ENCODE results near the gene ACYP1.

Gene ACYP1

GRCh38 chr14:75040959-75041358 lies 22.9 kb downstream of the ACYP1 start:
- Histone ChIP-seq H3K79me1 (ENCODE audit: low read length) (no peaks in the 10 kb centered on the region), H2BK5ac (ENCODE audit: low read length) (no peak overlapping the region), H4K8ac (ENCODE audit: low read depth, low read length) (no peak overlapping the region), H3K4me1 (ENCODE audit: control insufficient read depth, low read depth, low read length) (no peaks in the 10 kb centered on the region), H3K27ac (ENCODE audit: low read depth, low read length) (no peak overlapping the region), H3K23ac (ENCODE audit: low read length) (no peak overlapping the region), H3K9ac (ENCODE audit: low read length) (no peak overlapping the region), H3K4me2 (ENCODE audit: low read length) (no peak overlapping the region), H3K4ac (ENCODE audit: low read depth, low read length) (no peak overlapping the region), H3K79me2 (ENCODE audit: control insufficient read depth, insufficient read depth, low read length) (no peaks in the 10 kb centered on the region), H2BK15ac (replicated peaks; ENCODE audit: low read depth) (no peak overlapping the region), H2AK5ac (ENCODE audit: low read length) (no peak overlapping the region), H3K36me3 (ENCODE audit: control insufficient read depth, insufficient read depth, low read length) (no peaks in the 10 kb centered on the region), H3K27me3 (ENCODE audit: insufficient read depth, low read length, poor library complexity) (no peaks in the 10 kb centered on the region), H2BK120ac (ENCODE audit: low read depth, low read length) (no peak overlapping the region), H3K56ac (ENCODE audit: low read length) (no peak overlapping the region), H3K18ac (ENCODE audit: low read length) (no peak overlapping the region), H3K4me3 (ENCODE audit: low read length) (no peak overlapping the region), H4K5ac (ENCODE audit: low read length) (no peak overlapping the region)
- WGBS (ENCODE audit: extremely low coverage, insufficient coverage, low lambda C conversion rate) = no CpG with 5 or more reads among the region's 2 CpGs
- no peak for DNase-seq

- WGBS (ENCODE audit: extremely low coverage, insufficient coverage, low lambda C conversion rate) = no CpG with 5 or more reads among the region's 1 CpG
- Histone ChIP-seq H3K27ac (ENCODE audit: low read depth, low read length) (no peak overlapping the region), H2BK120ac (ENCODE audit: low read depth, low read length) (no peak overlapping the region), H3K36me3 (ENCODE audit: control insufficient read depth, insufficient read depth, low read length) (no peaks in the 10 kb centered on the region), H3K4me2 (ENCODE audit: low read length) (no peak overlapping the region), H3K79me1 (ENCODE audit: low read length) (no peaks in the 10 kb centered on the region), H2AK5ac (ENCODE audit: low read length) (no peak overlapping the region), H3K27me3 (ENCODE audit: insufficient read depth, low read length, poor library complexity) (no peaks in the 10 kb centered on the region), H3K4ac (ENCODE audit: low read depth, low read length) (no peak overlapping the region), H3K79me2 (ENCODE audit: control insufficient read depth, insufficient read depth, low read length) (no peaks in the 10 kb centered on the region), H3K9ac (ENCODE audit: low read length) (no peak overlapping the region), H2BK5ac (ENCODE audit: low read length) (no peak overlapping the region), H3K4me3 (ENCODE audit: low read length) (no peak overlapping the region), H3K23ac (ENCODE audit: low read length) (no peak overlapping the region), H4K5ac (ENCODE audit: low read length) (no peak overlapping the region), H2BK15ac (replicated peaks; ENCODE audit: low read depth) (no peak overlapping the region), H4K8ac (ENCODE audit: low read depth, low read length) (no peak overlapping the region), H3K56ac (ENCODE audit: low read length) (no peak overlapping the region), H3K18ac (ENCODE audit: low read length) (no peak overlapping the region), H3K4me1 (ENCODE audit: control insufficient read depth, low read depth, low read length) (no peaks in the 10 kb centered on the region)
- DNase-seq = no peak
Measured at GRCh38 chr14:75040507-75040906, 23.3 kb downstream of the ACYP1 start.

- DNase-seq = no peak
- no peaks in the 10 kb centered on the region for H3K79me1 ChIP-seq (ENCODE audit: low read length)
- H3K4ac ChIP-seq (ENCODE audit: low read depth, low read length) = no peak overlapping the region
- no peak overlapping the region for H2BK15ac ChIP-seq (replicated peaks; ENCODE audit: low read depth)
- no peak overlapping the region for H2BK5ac ChIP-seq (ENCODE audit: low read length)
- no peak overlapping the region for H2AK5ac ChIP-seq (ENCODE audit: low read length)
- H3K27me3 ChIP-seq (ENCODE audit: insufficient read depth, low read length, poor library complexity) = no peaks in the 10 kb centered on the region
- no peak overlapping the region for H3K9ac ChIP-seq (ENCODE audit: low read length)
- no peak overlapping the region for H3K23ac ChIP-seq (ENCODE audit: low read length)
- no peak overlapping the region for H2BK120ac ChIP-seq (ENCODE audit: low read depth, low read length)
- no peak overlapping the region for H3K4me2 ChIP-seq (ENCODE audit: low read length)
- no peak overlapping the region for H3K27ac ChIP-seq (ENCODE audit: low read depth, low read length)
- H3K18ac ChIP-seq (ENCODE audit: low read length) = no peak overlapping the region
- H3K4me1 ChIP-seq (ENCODE audit: control insufficient read depth, low read depth, low read length) = no peaks in the 10 kb centered on the region
- no peaks in the 10 kb centered on the region for H3K36me3 ChIP-seq (ENCODE audit: control insufficient read depth, insufficient read depth, low read length)
- no peak overlapping the region for H4K8ac ChIP-seq (ENCODE audit: low read depth, low read length)
- WGBS (ENCODE audit: extremely low coverage, insufficient coverage, low lambda C conversion rate) = no CpG with 5 or more reads among the region's 2 CpGs
- H3K79me2 ChIP-seq (ENCODE audit: control insufficient read depth, insufficient read depth, low read length) = no peaks in the 10 kb centered on the region
- H4K5ac ChIP-seq (ENCODE audit: low read length) = no peak overlapping the region
- H3K56ac ChIP-seq (ENCODE audit: low read length) = no peak overlapping the region
- no peak overlapping the region for H3K4me3 ChIP-seq (ENCODE audit: low read length)
Measured at GRCh38 chr14:75032939-75033338, 30.9 kb downstream of the ACYP1 start.

- Histone ChIP-seq H3K27me3 (ENCODE audit: insufficient read depth, low read length, poor library complexity) (no peaks in the 10 kb centered on the region), H3K56ac (ENCODE audit: low read length) (no peak overlapping the region), H3K4me3 (ENCODE audit: low read length) (no peak overlapping the region), H3K18ac (ENCODE audit: low read length) (no peak overlapping the region), H3K9ac (ENCODE audit: low read length) (no peak overlapping the region), H3K4ac (ENCODE audit: low read depth, low read length) (no peak overlapping the region), H3K79me1 (ENCODE audit: low read length) (no peaks in the 10 kb centered on the region), H3K27ac (ENCODE audit: low read depth, low read length) (no peak overlapping the region), H2AK5ac (ENCODE audit: low read length) (no peak overlapping the region), H3K4me2 (ENCODE audit: low read length) (no peak overlapping the region), H3K23ac (ENCODE audit: low read length) (no peak overlapping the region), H3K36me3 (ENCODE audit: control insufficient read depth, insufficient read depth, low read length) (no peaks in the 10 kb centered on the region), H2BK5ac (ENCODE audit: low read length) (no peak overlapping the region), H4K8ac (ENCODE audit: low read depth, low read length) (no peak overlapping the region), H2BK15ac (replicated peaks; ENCODE audit: low read depth) (no peak overlapping the region), H3K79me2 (ENCODE audit: control insufficient read depth, insufficient read depth, low read length) (no peaks in the 10 kb centered on the region), H4K5ac (ENCODE audit: low read length) (no peak overlapping the region), H2BK120ac (ENCODE audit: low read depth, low read length) (no peak overlapping the region), H3K4me1 (ENCODE audit: control insufficient read depth, low read depth, low read length) (no peaks in the 10 kb centered on the region)
- DNase-seq = no peak
- no CpG with 5 or more reads among the region's 1 CpG for WGBS (ENCODE audit: extremely low coverage, insufficient coverage, low lambda C conversion rate)
Measured at GRCh38 chr14:75030147-75030546, 33.7 kb downstream of the ACYP1 start.

GRCh38 chr14:75025876-75026275 lies 37.9 kb downstream of the ACYP1 start:
- no peak for DNase-seq
- H2AK5ac ChIP-seq (ENCODE audit: low read length) = no peak overlapping the region
- no peak overlapping the region for H3K18ac ChIP-seq (ENCODE audit: low read length)
- H4K5ac ChIP-seq (ENCODE audit: low read length) = no peak overlapping the region
- no peak overlapping the region for H2BK15ac ChIP-seq (replicated peaks; ENCODE audit: low read depth)
- H2BK120ac ChIP-seq (ENCODE audit: low read depth, low read length) = no peak overlapping the region
- no peaks in the 10 kb centered on the region for H3K27me3 ChIP-seq (ENCODE audit: insufficient read depth, low read length, poor library complexity)
- no peak overlapping the region for H3K4me3 ChIP-seq (ENCODE audit: low read length)
- H3K36me3 ChIP-seq (ENCODE audit: control insufficient read depth, insufficient read depth, low read length) = no peaks in the 10 kb centered on the region
- no peaks in the 10 kb centered on the region for H3K4me1 ChIP-seq (ENCODE audit: control insufficient read depth, low read depth, low read length)
- H3K56ac ChIP-seq (ENCODE audit: low read length) = no peak overlapping the region
- H3K9ac ChIP-seq (ENCODE audit: low read length) = no peak overlapping the region
- no peak overlapping the region for H3K4me2 ChIP-seq (ENCODE audit: low read length)
- H3K4ac ChIP-seq (ENCODE audit: low read depth, low read length) = no peak overlapping the region
- H3K27ac ChIP-seq (ENCODE audit: low read depth, low read length) = no peak overlapping the region
- no peak overlapping the region for H2BK5ac ChIP-seq (ENCODE audit: low read length)
- no peak overlapping the region for H3K23ac ChIP-seq (ENCODE audit: low read length)
- H3K79me1 ChIP-seq (ENCODE audit: low read length) = no peaks in the 10 kb centered on the region
- no peak overlapping the region for H4K8ac ChIP-seq (ENCODE audit: low read depth, low read length)
- no peaks in the 10 kb centered on the region for H3K79me2 ChIP-seq (ENCODE audit: control insufficient read depth, insufficient read depth, low read length)
- 100% methylated on average over 1 of the region's 2 CpGs for WGBS (ENCODE audit: extremely low coverage, insufficient coverage, low lambda C conversion rate)

GRCh38 chr14:75025082-75025481 lies 38.7 kb downstream of the ACYP1 start:
- Histone ChIP-seq H3K27me3 (ENCODE audit: insufficient read depth, low read length, poor library complexity) (no peaks in the 10 kb centered on the region), H3K36me3 (ENCODE audit: control insufficient read depth, insufficient read depth, low read length) (no peaks in the 10 kb centered on the region), H2AK5ac (ENCODE audit: low read length) (no peak overlapping the region), H3K23ac (ENCODE audit: low read length) (no peak overlapping the region), H3K56ac (ENCODE audit: low read length) (no peak overlapping the region), H3K4me1 (ENCODE audit: control insufficient read depth, low read depth, low read length) (no peaks in the 10 kb centered on the region), H3K79me2 (ENCODE audit: control insufficient read depth, insufficient read depth, low read length) (no peaks in the 10 kb centered on the region), H4K8ac (ENCODE audit: low read depth, low read length) (no peak overlapping the region), H3K27ac (ENCODE audit: low read depth, low read length) (no peak overlapping the region), H3K4me2 (ENCODE audit: low read length) (no peak overlapping the region), H4K5ac (ENCODE audit: low read length) (no peak overlapping the region), H3K4ac (ENCODE audit: low read depth, low read length) (no peak overlapping the region), H3K4me3 (ENCODE audit: low read length) (no peak overlapping the region), H3K9ac (ENCODE audit: low read length) (no peak overlapping the region), H2BK120ac (ENCODE audit: low read depth, low read length) (no peak overlapping the region), H3K79me1 (ENCODE audit: low read length) (no peaks in the 10 kb centered on the region), H3K18ac (ENCODE audit: low read length) (no peak overlapping the region), H2BK5ac (ENCODE audit: low read length) (no peak overlapping the region), H2BK15ac (replicated peaks; ENCODE audit: low read depth) (no peak overlapping the region)
- DNase-seq = no peak
- no CpG with 5 or more reads among the region's 4 CpGs for whole genome bisulfite sequencing (ENCODE audit: extremely low coverage, insufficient coverage, low lambda C conversion rate)
